Measurements from ENCODE around the gene PALM3.
"Not testable (repeated sequence)": the region's sequence is repeated elsewhere in the genome, so short reads cannot be mapped to it uniquely, and the experiment has no call there.

PALM3 gene

GRCh38 chr19:14030997-14031718 is 30.7 kb downstream of the PALM3 start:
- no peak for DNase-seq (ENCODE audit: low read depth)

- no peak for DNase-seq (ENCODE audit: low read depth)
Measured at GRCh38 chr19:14028901-14029300, 33.0 kb downstream of the PALM3 start.

DNA sequence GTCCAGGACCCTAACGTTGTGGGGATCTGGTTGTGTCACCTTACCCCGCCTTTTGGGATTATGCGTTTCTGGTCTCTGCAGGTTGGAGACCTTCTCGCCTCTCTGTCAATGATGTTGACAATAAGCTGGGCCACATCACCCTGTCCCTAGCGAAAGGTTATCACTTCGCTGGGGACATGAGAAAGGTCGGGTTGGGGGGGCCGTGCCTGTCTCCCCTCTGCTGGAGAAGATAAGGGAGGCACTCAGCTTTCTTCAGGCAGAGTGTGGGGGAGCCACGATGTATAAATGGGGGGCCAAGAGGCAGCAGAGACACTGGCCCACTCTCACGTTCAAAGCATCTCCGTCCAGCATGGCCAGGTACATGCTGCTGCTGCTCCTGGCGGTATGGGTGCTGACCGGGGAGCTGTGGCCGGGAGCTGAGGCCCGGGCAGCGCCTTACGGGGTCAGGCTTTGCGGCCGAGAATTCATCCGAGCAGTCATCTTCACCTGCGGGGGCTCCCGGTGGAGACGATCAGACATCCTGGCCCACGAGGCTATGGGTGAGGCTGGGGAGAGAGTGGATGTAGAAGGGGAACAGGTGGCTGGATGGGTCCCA is 33.9 kb downstream of the PALM3 start, which contains the start of gene RLN3:
RLN3 (plus strand) TSS at position 293 of the 595 bp plus-strand sequence; CDS start at position 350, 57 bp downstream.
- DNase-seq (ENCODE audit: low read depth): no peak

DNA sequence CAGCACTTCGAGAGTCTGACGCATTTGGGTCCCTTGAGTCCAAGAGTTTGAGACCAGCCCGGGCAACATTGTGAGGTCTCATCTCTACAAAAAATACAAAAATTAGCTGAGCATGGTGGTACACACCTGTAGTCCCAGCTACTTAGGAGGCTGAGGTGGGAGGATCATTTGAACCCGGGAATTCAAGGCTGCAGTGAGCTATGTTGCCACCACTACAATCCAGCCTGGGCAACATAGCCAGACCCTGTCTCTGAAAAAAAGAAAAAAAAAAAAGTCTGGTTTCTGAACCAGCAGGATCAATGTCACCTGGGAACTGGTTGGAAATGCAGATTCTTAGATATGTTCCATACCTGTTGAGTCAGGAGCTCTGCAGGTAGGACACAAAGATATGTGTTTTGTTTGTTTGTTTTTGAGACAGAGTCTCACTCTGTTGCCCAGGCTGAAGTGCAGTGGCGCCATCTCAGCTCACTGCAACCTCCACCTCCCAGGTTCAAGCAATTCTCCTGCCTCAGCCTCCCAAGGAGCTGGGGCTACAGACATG is 35.2 kb downstream of the PALM3 start:
- not testable (repeated sequence) for DNase-seq (ENCODE audit: low read depth)

DNA sequence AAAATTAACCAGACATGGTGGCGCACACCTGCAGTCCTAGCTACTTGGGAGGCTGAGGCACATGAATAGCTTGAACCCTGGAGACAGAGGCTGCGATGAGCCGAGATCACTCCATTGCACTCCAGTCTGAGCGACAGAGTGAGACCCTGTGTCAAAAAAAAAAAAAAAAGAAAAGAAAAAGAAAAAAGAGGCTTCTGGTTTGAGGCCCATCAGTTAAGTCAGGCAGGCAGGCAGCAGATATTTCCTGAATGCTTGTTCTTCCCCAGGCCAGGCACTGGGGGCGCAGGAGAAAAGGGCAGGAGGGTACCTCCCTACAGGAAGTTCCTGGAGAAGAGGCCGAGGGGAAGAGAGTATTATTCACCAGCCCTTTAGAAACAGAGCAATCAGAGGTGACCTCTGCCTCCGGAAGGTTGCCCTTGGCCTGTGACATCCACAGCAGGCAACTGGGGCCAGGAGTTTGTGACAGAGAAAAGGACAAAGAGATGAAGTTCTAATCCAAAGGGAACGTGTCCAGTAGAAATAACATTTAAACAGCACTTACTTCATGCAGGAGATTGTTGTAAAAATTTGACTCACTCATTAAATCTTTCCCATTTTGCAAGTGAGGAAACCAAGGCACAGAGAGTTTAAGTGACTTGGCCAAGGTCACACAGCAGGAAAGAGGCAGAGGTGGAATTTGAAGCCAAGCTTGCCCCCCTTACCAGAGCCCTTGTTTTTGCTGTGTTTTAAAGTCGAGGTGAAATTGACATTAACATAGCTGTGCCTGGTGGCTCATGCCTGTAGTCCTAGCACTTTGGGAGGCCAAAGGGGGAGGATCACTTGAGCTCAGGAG is 38.3 kb downstream of the PALM3 start:
- DNase-seq (ENCODE audit: low read depth): no peak

DNA sequence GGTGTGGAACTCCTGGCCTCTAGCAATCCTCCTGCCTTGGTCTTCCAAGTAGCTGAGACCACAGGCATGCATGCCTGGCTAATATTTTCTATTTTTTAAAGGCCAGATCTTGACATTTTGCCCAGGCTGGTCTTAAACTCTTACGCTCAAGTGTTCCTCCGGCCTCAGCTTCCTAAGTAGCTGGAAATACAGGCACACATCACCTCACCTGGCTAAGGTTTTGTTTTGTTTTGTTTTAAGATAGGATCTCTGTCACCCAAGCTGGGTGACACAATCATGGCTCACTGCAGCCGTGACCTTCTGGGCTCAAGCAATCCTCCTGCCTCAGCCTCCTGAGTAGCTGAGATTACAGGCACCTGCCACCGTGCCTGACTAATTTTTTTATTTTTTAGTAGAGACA is 39.4 kb downstream of the PALM3 start:
- DNase-seq (ENCODE audit: low read depth): no peak

DNA sequence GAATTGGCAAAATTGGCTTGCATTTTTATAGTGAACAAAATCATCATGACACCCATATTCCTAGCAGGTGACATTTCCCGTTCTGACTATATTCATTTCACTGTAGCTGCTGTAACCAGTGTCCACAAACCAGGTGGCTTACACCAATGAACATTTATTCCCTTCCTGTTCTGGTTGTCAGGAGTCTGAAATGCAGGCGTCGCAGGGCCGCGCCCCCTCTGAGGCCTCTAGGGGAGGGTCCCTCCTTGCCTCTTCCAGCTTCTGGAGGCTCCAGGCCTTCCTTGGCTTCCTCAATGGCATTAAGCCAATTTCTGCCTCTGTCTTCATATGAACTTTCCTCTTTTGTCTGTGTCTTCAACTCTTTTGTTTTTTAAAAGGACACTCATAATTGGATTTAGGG is 40.4 kb downstream of the PALM3 start:
- no peak for DNase-seq (ENCODE audit: low read depth)

GRCh38 chr19:14019739-14020138 is 42.1 kb downstream of the PALM3 start:
- DNase-seq (ENCODE audit: low read depth): not testable (repeated sequence)

GRCh38 chr19:14019100-14019499 is 42.8 kb downstream of the PALM3 start:
- no peak for DNase-seq (ENCODE audit: low read depth)

- no peak for DNase-seq (ENCODE audit: low read depth)
Measured at GRCh38 chr19:14015524-14016035, 46.3 kb downstream of the PALM3 start.

DNA sequence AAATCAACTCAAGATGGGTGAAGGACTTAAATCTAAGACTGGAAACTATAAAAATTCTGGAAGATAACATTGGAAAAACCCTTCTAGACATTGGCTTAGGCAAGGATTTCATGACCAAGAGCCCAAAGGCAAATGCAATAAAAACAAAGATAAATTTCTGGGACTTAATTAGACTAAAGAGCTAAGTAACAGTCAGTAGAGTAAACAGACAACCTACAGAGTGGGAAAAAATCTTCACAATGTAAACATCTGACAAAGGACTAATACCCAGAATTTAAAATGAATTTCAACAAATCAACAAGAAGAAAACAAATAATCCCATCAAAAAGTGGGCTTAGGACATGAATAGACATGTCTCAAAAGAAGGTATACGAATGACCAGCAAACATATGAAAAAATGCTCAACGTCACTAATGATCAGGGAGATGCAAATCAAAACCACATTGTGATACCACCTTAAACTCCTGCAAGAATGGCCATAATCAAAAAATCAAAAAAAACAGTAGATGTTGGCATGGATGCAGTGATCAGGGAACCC is 49.4 kb downstream of the PALM3 start:
- DNase-seq (ENCODE audit: low read depth): no peak

DNA sequence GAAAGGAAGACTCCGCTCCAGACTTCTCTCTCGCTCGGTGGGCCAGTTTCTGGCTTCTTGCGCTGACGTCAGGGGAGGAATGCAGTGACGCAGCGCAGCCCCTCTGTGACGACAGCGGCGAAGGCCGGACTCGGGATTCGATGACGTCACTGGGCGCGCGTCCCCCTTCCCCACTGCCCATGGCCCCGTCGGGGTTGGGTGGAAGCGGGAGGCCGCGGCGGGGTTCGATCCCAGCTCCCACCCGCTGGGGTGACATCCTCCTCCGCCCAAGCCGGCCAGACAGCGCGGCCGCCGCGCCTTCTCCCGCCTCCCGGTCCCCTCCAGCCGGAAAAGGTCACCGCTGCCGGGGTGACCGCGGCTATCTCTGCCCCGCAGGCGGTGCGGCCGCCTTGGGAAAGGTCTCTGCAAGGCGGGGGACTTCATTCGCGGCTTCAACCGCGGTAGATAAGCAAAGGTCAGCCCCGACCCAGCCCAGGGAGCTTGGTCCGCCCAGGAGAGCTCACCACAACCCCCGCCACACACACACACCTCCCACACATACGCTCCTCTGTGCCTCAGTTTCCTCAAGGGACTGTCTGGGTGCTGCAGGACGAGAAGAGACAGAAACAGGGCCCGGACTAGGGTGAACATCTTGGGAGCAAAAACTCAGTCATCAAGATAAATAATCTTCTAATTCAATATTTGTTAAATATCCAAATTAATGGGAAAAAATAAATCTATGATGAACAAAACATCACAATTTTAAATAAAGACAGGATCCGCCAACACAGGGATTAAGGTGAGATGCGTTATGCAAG is 54.9 kb downstream of the PALM3 start:
- DNase-seq (ENCODE audit: low read depth): no peak

GRCh38 chr19:14006085-14006765 is 55.7 kb downstream of the PALM3 start, which contains the start of gene RFX1:
Gene RFX1 (minus strand): TSS chr19:14006320. CDS start chr19:13993843, 12,477 bp downstream.
- DNase-seq (ENCODE audit: low read depth): peak; percentile 100

- DNase-seq (ENCODE audit: low read depth): peak; percentile 90
Measured at GRCh38 chr19:14005349-14006084, 56.4 kb downstream of the PALM3 start.

- DNase-seq (ENCODE audit: low read depth): no peak
Measured at GRCh38 chr19:14004619-14005348, 57.1 kb downstream of the PALM3 start.
